ENCODE measurements around the gene KCTD2.

DNA sequence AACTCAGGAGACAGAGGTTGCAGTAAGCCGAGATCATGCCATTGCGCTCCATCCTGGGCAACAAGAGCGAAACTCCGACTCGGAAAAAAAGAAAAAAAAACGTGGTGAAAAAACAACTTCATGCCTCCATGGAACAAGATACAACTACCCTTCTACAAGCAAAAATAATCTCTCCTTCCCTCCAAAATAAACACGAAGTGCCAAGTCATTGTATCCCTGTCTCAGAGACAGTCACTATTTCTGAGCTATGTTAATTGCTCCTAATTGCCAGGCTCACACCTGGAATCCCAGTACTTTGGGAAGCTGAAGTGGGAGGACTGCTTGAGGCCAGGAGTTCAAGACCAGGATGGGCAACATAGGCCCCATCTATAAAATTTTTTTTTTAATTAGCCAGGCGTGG is 21.7 kb downstream of the KCTD2 start:
- TF ChIP-seq, protein P1, sequence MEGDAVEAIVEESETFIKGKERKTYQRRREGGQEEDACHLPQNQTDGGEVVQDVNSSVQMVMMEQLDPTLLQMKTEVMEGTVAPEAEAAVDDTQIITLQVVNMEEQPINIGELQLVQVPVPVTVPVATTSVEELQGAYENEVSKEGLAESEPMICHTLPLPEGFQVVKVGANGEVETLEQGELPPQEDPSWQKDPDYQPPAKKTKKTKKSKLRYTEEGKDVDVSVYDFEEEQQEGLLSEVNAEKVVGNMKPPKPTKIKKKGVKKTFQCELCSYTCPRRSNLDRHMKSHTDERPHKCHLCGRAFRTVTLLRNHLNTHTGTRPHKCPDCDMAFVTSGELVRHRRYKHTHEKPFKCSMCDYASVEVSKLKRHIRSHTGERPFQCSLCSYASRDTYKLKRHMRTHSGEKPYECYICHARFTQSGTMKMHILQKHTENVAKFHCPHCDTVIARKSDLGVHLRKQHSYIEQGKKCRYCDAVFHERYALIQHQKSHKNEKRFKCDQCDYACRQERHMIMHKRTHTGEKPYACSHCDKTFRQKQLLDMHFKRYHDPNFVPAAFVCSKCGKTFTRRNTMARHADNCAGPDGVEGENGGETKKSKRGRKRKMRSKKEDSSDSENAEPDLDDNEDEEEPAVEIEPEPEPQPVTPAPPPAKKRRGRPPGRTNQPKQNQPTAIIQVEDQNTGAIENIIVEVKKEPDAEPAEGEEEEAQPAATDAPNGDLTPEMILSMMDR (IDR thresholded peaks at IDR 0.05; ENCODE audit: low read depth, low read length): no peak
- no peak for TF ChIP-seq POLR2A (IDR thresholded peaks at IDR 0.05; ENCODE audit: extremely low read depth, insufficient read length)

Data from NB4 (cell line).